GM18508 (cell line): Measurements from ENCODE around the gene TRIM7.
A peak's percentile ranks its signal among the peaks of the same experiment; 100 is the strongest.

Source experiments
- ATAC-seq: cut with Tn5 transposase; IDR thresholded peaks from one replicate; pipeline ENCODE4 v1.9.1; 2021; ENCODE audit warnings: moderate number of reproducible peaks; ENCODE audit not compliant: insufficient read depth, unreplicated experiment

The TRIM7 gene

GRCh38 chr5:181197326-181197951 lies 7.6 kb downstream of the TRIM7 start:
- no peak for ATAC-seq

GRCh38 chr5:181195249-181195761 lies 9.7 kb downstream of the TRIM7 start:
- no peak for ATAC-seq

GRCh38 chr5:181194489-181195248 lies 10.3 kb downstream of the TRIM7 start:
- ATAC-seq, result no peak

GRCh38 chr5:181193656-181194055 lies 11.3 kb downstream of the TRIM7 start:
- ATAC-seq, result no peak

GRCh38 chr5:181192337-181193046 lies 12.5 kb downstream of the TRIM7 start:
- ATAC-seq, result no peak

GRCh38 chr5:181191526-181192336 lies 13.3 kb downstream of the TRIM7 start:
- peak; percentile 36 for ATAC-seq

GRCh38 chr5:181190711-181191525 lies 14.1 kb downstream of the TRIM7 start:
- no peak for ATAC-seq

- ATAC-seq, result no peak
Observed at GRCh38 chr5:181189962-181190710, 14.9 kb downstream of the TRIM7 start.

GRCh38 chr5:181189363-181189961 lies 15.5 kb downstream of the TRIM7 start:
- ATAC-seq, result no peak

- no peak for ATAC-seq
Observed at GRCh38 chr5:181188700-181189362, 16.2 kb downstream of the TRIM7 start.

- no peak for ATAC-seq
Observed at GRCh38 chr5:181187500-181188213, 17.3 kb downstream of the TRIM7 start.

GRCh38 chr5:181186986-181187499 lies 18.0 kb downstream of the TRIM7 start:
- ATAC-seq, result no peak

- ATAC-seq, result no peak
Observed at GRCh38 chr5:181186022-181186421, 19.0 kb downstream of the TRIM7 start.

GRCh38 chr5:181185560-181185959 lies 19.4 kb downstream of the TRIM7 start:
- no peak for ATAC-seq

GRCh38 chr5:181184845-181185216 lies 20.2 kb downstream of the TRIM7 start:
- no peak for ATAC-seq

GRCh38 chr5:181182651-181183050 lies 22.3 kb downstream of the TRIM7 start:
- ATAC-seq, result no peak
